Ovary (tissue), 3 donors: ENCODE measurements around the gene RAB31.

ENCODE experiments used
- CTCF ChIP-seq, 3 donors: fragments of 450-650 bp in 2 of 3; fragments of 200-600 bp in 1 of 3; IDR thresholded peaks; one replicate each; pipeline versions ENCODE4 v1.5.1 to v1.8.0; 2016 to 2022; ENCODE audit warnings: antibody characterized with exemption in 3 of 3, mild to moderate bottlenecking in 1 of 3
- POLR2A ChIP-seq: fragments of 450-650 bp; IDR thresholded peaks from one replicate; pipeline ENCODE4 v1.6.1; 2017; ENCODE audit warnings: antibody characterized with exemption, mild to moderate bottlenecking, moderate library complexity
- donor health status: DM: no; HTN: no; CAD: no.

GRCh38 chr18:9771261-9771976 is 63.3 kb downstream of the RAB31 start:
- TF ChIP-seq CTCF (IDR thresholded peaks at IDR 0.05) (peak; percentile 63 to 86 (median 85)), POLR2A (no peak)
